Measurements from ENCODE around the gene NSG1. TPM values are rescaled to one million over a fixed set of nuclear protein-coding genes. Genes with fewer than 3 reads are reported as not detected.

The NSG1 gene
- total and polyA plus RNA-seq, 9 donors, result 9.9 to 103 (median 39.6) TPM

DNA sequence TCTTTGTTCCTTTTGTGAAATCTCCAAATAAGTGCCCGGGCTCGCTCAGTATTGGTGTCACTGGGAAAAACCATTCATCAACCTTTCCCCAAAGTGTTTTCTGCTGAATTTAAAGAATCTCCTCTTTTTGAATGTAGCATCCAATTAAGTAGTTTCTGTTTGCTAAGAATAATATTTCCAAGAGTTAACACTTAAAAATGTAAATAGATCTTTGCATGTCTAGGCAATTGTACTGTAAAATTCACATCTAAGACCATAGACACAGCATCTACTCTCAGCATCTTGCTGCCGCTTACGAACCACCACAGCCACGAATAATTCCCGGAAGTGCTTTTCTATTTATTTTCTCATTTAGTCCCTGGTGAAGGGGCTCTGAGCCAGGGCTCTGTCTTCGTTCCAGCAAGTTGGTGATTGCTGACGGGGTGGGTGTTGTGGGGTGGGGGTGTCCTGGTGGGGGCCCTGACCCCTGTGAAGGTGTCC is 1.4 kb downstream of the NSG1 start:
- no peak for TF ChIP-seq EP300 (IDR thresholded peaks at IDR 0.05)
- TF ChIP-seq, protein P1, sequence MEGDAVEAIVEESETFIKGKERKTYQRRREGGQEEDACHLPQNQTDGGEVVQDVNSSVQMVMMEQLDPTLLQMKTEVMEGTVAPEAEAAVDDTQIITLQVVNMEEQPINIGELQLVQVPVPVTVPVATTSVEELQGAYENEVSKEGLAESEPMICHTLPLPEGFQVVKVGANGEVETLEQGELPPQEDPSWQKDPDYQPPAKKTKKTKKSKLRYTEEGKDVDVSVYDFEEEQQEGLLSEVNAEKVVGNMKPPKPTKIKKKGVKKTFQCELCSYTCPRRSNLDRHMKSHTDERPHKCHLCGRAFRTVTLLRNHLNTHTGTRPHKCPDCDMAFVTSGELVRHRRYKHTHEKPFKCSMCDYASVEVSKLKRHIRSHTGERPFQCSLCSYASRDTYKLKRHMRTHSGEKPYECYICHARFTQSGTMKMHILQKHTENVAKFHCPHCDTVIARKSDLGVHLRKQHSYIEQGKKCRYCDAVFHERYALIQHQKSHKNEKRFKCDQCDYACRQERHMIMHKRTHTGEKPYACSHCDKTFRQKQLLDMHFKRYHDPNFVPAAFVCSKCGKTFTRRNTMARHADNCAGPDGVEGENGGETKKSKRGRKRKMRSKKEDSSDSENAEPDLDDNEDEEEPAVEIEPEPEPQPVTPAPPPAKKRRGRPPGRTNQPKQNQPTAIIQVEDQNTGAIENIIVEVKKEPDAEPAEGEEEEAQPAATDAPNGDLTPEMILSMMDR (IDR thresholded peaks at IDR 0.05), result no peak
- Histone ChIP-seq H3K27me3 (no peaks in the 10 kb centered on the region), H3K9me3 (no peaks in the 10 kb centered on the region), H3K27ac (no peak overlapping the region), H3K36me3 (no peaks in the 10 kb centered on the region), H3K4me1 (ENCODE audit: insufficient read depth) (peaks cover 5% of the 10 kb centered on the region), H3K4me3 (no peak overlapping the region)
- WGBS, 3 donors, result 19 to 37% (median 32%) methylated on average over 8 of the region's 8 CpGs
- intact Hi-C loops (cut with DNase I), result loop anchor here in 1 of 4 donors (5.0 kb wide), 1 partner anchor 46 kb away; no protein-coding TSS in a partner anchor
- no peak for DNase-seq

DNA sequence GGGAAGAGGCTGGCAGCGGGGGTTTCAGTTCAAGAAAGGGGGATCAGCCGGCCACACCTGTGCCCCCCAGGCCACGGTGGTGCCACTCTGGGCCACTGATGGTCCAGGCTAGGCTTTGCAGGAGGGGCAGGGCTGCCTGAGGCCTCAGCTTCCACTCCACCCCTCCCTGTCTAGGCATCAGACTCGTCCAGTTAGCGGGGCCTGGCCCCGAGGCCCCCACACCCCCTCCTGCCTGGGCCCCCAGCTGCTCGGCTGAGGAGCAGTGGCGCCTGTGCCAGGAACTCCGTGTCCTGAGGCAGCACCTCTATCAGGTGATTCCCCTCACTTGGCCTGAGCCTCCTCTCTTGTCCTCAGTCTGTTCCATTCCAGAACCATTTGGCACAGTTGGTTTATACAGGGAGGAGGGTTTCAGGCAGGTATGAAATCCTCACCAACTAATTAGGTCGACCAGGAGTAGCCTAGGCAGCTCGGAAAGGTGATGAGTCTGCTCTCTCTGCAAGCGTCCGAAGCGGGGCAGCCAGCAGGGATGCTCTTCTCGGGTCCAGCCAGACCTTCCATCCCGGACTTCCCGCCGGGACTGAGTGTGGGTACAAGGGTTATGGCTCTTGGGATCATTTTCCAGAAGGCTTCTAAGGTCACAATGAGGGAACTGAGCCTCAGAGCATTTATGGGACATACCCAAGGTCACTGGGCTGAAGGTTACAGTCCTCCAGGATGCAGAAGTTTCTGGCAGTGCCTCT is 2.1 kb downstream of the NSG1 start:
- peak in 1 of 5 donors; percentile 57 for DNase-seq
- Histone ChIP-seq H3K27me3 (no peaks in the 10 kb centered on the region), H3K4me1 (ENCODE audit: insufficient read depth) (peaks cover 5% of the 10 kb centered on the region), H3K4me3 (no peak overlapping the region), H3K36me3 (no peaks in the 10 kb centered on the region), H3K9me3 (no peaks in the 10 kb centered on the region), H3K27ac (no peak overlapping the region)
- TF ChIP-seq POLR2A (IDR thresholded peaks at IDR 0.05), result no peak
- TF ChIP-seq EP300 (IDR thresholded peaks at IDR 0.05), result no peak
- TF ChIP-seq, protein P1 (IDR thresholded peaks at IDR 0.05), result no peak
- intact Hi-C loops (cut with DNase I), result loop anchor here in 1 of 4 donors (5.0 kb wide), 1 partner anchor 47 kb away; no protein-coding TSS in a partner anchor
- WGBS, 3 donors, result 78 to 81% (median 79%) methylated on average over 18 of the region's 18 CpGs

DNA sequence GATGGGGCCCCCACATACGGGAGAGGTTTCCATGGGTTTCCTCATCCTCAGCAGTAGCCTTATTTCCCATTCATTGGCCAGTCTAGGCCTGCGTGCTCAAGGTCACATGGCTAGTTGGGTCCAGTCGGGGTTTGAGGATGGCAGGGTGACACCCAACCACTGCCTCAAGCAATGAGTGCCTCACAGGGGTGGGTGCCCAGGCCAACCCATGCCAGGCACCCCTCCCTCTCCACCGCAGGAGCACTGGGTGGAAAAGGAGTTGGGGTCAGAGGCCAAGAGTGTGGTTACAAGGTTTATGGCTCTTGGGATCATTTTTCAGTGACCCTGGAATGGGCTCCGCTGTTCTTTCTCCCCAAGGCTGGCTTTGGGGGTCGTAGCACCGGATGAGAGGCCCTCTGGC is 3.1 kb downstream of the NSG1 start:
- no peak for DNase-seq
- Histone ChIP-seq H3K9me3 (no peaks in the 10 kb centered on the region), H3K27me3 (no peaks in the 10 kb centered on the region), H3K36me3 (no peaks in the 10 kb centered on the region), H3K4me3 (no peak overlapping the region), H3K27ac (no peak overlapping the region), H3K4me1 (ENCODE audit: insufficient read depth) (peaks cover 5% of the 10 kb centered on the region)
- 75 to 89% (median 85%) methylated on average over 7 of the region's 7 CpGs for WGBS, 3 donors
- TF ChIP-seq POLR2A (IDR thresholded peaks at IDR 0.05), result no peak
- TF ChIP-seq, protein P1 (IDR thresholded peaks at IDR 0.05), result no peak
- no peak for TF ChIP-seq EP300 (IDR thresholded peaks at IDR 0.05)
- intact Hi-C loops (cut with DNase I), result no loop called here

DNA sequence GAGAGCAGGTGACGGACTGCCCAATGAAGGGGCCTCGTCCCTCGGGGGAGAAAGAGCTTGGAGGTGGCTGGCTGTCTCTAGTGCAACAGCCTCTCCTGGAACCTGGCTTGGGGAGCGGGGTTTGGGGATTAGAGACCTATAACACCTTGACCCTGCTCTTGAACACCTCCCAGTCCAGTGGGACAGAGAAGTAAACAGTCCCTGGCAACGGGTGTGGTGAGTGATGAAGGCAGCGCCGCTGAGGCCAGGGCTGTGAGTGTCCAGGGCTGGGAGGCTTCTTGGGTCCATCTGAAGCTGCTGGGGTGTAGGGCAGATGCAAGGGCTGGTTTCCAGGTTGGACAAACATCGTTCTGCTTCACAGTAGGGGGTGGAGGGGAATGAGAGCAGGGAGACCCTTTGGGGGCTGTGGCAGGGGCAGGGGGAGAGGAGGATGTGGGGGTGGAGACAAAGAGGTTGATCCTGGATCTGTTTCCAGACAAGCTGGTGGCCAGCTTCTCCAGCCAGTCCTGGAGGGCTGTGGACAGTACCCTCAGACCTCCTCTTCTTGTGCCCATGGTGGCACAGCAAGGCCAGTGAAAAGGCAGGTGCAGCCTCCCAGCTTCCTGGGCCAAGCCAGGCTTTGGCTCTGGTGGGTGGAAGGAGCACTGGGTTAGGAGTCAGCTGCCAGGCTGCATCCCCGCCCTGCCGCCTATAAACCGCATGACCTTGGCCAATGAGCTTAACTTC is 3.8 kb downstream of the NSG1 start:
- TF ChIP-seq, protein P1 (IDR thresholded peaks at IDR 0.05), result no peak
- TF ChIP-seq EP300 (IDR thresholded peaks at IDR 0.05) (no peak), POLR2A (IDR thresholded peaks at IDR 0.05) (no peak)
- Histone ChIP-seq H3K4me1 (ENCODE audit: insufficient read depth) (peaks cover 5% of the 10 kb centered on the region), H3K27me3 (no peaks in the 10 kb centered on the region), H3K36me3 (no peaks in the 10 kb centered on the region), H3K27ac (no peak overlapping the region), H3K9me3 (no peaks in the 10 kb centered on the region), H3K4me3 (no peak overlapping the region)
- DNase-seq, result no peak
- intact Hi-C loops (cut with DNase I), result no loop called here
- WGBS, 3 donors, result 72 to 81% (median 76%) methylated on average over 11 of the region's 11 CpGs
